SK-MEL-5 (cell line): ENCODE results near the gene HOXD11. TPM values are rescaled to one million over a fixed set of nuclear protein-coding genes. Genes with fewer than 3 reads are reported as not detected.

ENCODE experiments used
- DNase-seq: peaks from one replicate; pipeline ENCODE4 v3.0.0-alpha.2; 2016; ENCODE audit warnings: low read depth, low spot score
- in situ Hi-C: cut with HindIII; loops from 2 replicates; pipeline ENCODE4 v1.10.0; 2016; ENCODE audit warnings: low sequenced_read_pairs, high pct_unique_total_duplicates, low pct_unique_long_range_greater_than_20kb
- total RNA-seq: library from RNA; depleted of rRNA; stranded (reverse); fragments of >200 nt; shearing (Covaris generic); gene quantifications from 2 replicates; pipeline ENCODE4 v1.2.3, GENCODE V29; 2014

Gene HOXD11
- total RNA-seq, 1 experiment from 2014 or later: 0.53 TPM

GRCh38 chr2:176112375-176113302 is 5.6 kb downstream of the HOXD11 start:
- no peak for DNase-seq
- in situ Hi-C loops: no loop called here

GRCh38 chr2:176114120-176114929 is 7.2 kb downstream of the HOXD11 start:
- in situ Hi-C loops: no loop called here
- DNase-seq: no peak

DNA sequence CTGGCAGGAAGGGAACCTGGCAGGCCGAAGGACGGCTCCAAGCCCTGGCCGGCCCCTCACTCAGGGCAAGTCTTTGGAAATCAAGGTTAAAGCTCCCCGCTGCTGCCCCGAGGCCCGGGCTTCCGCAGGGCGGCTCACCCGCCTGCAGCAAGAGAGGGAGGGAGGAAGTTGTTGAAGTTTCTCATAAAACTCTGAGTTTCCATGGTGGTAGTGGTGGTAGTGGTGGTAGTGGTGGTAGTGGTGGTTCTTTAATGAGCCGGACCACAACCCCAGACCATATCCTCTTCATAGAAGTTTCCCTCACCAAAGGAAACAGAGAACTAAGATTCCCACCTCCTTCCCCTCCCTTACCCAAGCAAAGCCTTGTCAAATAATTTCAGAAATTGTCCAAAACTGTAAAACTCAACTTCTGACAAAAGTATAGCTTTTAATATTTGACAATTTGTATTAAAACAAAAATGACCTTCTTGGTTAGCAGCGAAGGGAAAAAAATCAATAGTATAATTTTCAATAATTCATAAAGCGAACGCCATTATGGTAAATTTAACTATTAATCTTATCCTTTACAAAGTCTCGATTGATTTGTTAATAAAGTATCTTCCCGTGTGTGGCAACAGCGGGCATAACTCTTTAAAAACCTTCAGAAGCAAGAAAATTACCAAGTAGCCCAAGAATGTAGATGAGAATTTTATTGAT is 8.0 kb downstream of the HOXD11 start:
- in situ Hi-C loops: no loop called here
- DNase-seq: no peak

DNA sequence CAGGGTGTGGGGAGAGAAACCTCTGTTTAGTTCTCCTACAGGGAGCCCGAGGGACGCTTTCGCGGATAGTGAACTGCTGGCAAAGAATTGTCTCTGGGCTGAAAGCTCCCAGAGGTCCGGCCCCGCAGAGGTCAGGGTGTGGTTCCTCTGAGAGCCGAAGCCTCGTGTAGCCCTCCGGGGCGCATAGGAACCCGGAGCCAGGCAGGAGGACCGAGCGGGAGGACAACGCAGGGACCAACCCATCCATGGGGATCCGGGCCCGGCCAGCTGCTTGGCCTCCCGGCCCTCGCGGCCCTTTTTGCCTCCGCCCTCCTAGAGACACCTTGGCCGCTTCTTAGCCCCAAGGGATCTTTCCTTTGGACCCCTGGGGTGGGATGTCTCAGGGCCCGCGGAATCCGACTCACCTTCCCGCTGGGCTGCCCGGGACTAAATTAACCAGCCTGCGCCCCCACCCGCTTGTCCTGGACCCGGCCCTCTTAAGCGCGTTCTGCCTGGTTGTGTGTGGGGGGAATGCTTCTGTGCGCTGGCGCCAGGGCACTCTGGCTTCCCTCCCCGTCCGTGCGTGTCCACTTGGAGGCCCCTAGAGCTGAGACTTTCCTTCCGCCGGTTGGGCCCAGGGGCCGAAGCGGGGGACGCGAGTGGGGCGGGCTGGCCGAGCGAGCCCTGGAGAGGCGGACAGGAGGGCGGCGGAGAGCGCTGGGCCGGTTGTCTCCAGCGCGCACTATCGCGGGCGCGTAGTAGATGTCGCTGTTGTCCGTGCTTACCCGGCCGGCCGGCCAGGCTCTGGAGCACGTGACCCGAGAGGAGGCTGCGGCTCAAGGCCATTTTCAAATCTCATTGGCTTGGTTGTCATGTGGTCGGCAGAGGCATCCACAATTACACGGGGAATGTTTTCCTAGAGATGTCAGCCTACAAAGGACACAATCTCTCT is 9.1 kb downstream of the HOXD11 start, which contains the start of gene HOXD10:
TSS of gene HOXD10 (plus strand) at position 896 of the 931 bp plus-strand sequence. CDS start 56 bp downstream, outside the sequence.
- DNase-seq: peak; percentile 75
- in situ Hi-C loops: no loop called here

- in situ Hi-C loops: no loop called here
- no peak for DNase-seq
These were observed 10.2 kb downstream of the HOXD11 start for GRCh38 chr2:176117162-176117822.

DNA sequence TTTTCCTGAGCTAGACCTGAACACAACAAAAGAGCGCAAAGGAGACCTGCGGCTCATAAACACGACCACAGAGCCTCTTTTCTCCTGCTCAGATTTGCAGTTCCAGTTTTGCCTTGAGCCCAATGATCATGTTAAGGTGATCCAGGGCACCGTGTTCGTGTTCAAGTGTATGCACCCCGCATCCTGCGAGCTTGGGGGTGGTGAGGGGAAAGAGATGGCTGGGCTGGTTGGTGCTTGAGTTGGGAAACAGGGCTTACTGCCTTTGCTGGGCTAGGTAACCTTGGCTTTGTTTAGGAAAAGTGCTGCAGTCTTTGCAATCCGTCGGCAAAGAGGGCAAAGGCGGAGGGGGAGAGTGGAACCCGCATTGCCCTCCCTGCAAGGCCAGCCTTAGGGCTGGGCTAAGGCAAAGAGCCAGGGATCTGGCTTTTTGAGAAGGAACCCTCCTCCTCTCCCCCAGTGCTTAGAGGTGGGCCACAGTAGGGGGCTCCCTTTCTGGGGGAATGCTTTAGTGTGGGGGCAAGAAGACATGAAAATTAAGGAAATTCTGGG is 10.8 kb downstream of the HOXD11 start:
- in situ Hi-C loops: no loop called here
- no peak for DNase-seq

- in situ Hi-C loops: no loop called here
- peak; percentile 81 for DNase-seq
These were observed 11.7 kb downstream of the HOXD11 start for GRCh38 chr2:176118601-176119339.

GRCh38 chr2:176120364-176121189 is 13.5 kb downstream of the HOXD11 start:
- in situ Hi-C loops: no loop called here

DNA sequence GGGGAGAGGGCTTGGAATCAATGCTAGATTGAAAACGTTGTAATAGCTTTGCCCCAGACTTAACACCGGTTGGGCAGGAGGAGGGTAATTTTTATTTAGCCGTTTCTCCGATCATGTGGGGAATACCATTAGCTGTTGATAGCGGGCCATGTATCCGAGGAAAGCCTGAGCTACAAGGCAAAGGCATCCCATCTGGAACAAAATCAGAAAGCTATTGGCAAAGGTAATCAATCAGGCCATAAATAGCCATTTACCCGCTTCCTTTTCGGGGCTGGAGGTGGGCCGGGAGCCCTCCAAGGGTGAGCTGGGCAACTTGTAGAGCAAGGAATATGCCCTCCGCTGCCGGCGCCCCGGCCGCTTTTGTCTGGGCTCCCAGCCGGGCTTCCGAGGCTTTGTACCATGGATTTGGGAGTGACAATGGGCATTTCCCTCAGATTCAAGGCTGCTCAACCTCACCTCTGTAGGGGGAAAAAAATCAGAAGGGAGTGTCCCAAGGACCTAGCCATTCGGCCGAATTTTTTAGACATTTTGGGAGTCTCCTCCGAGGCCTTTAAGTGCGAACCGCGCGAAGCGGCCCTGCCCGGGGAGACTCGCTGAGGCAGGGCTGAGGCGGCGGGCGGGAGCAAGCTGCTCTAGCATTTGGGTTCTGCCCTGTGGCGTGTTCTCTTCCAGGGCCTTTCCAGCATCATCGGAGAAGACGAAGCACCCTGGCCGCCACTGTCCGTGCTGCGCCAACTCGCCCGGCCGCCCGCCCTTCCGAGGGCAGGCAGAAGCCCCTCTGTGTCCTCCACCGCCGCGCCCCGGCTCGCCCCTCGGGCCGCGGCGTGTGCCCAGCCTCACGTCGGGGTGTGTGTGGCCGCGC is 14.3 kb downstream of the HOXD11 start:
- no peak for DNase-seq
- in situ Hi-C loops: no loop called here

More at GRCh38 chr2:176120364-176121189, 13.5 kb downstream of the HOXD11 start:
- no peak for DNase-seq

DNA sequence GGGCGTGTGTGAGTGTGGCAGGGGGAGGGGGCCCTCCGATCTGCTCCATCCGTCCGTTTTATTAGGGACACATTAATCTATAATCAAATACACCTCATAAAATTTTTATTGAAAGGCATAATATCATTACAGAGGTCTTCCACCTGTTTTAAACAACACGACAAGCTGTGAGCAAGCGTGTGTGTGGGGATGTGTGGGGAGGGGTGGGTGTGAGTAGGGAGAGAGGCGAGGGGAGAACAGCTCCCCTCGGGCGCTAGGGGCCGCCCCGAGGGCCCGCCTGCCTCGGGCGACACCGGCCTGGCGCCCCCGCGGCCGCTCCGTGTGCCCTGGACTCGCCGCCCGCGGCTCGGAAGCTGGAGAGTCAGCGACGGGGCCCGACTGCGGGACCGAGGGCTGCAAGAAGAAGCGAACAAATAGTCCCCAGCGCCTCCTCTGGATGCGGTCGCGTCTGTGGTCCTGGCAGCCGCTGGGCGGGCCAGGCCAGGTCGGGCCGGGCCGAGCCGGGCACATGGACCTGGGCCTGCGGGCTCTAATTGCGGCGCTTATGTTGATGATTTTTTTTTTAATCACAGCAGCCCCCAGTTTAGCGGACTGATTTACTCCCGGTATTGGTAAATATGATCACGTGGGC is 15.1 kb downstream of the HOXD11 start:
- in situ Hi-C loops: no loop called here
- peak; percentile 9 for DNase-seq

DNA sequence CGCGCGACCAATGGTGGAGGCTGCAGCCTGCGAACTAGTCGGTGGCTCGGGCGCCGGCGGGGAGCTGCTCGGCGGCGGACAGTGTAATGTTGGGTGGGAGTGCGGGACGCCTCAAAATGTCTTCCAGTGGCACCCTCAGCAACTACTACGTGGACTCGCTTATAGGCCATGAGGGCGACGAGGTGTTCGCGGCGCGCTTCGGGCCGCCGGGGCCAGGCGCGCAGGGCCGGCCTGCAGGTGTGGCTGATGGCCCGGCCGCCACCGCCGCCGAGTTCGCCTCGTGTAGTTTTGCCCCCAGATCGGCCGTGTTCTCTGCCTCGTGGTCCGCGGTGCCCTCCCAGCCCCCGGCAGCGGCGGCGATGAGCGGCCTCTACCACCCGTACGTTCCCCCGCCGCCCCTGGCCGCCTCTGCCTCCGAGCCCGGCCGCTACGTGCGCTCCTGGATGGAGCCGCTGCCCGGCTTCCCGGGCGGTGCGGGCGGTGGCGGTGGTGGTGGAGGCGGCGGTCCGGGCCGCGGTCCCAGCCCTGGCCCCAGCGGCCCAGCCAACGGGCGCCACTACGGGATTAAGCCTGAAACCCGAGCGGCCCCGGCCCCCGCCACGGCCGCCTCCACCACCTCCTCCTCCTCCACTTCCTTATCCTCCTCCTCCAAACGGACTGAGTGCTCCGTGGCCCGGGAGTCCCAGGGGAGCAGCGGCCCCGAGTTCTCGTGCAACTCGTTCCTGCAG is 15.8 kb downstream of the HOXD11 start, which contains the start of gene HOXD9:
TSS of gene HOXD9 (plus strand) at position 37 of the 728 bp plus-strand sequence. CDS start at position 87, 50 bp downstream.
- in situ Hi-C loops: no loop called here
- no peak for DNase-seq

GRCh38 chr2:176123411-176124109 is 16.5 kb downstream of the HOXD11 start:
- no peak for DNase-seq
- in situ Hi-C loops: no loop called here
